GM19240 (cell line): ENCODE data around the gene CAAP1.
"Not testable (repeated sequence)": the region's sequence is repeated elsewhere in the genome, so short reads cannot be mapped to it uniquely, and the experiment has no call there.

ENCODE experiments used
- DNase-seq: peaks from one replicate; pipeline ENCODE4 v3.0.0; 2011; ENCODE audit warnings: low spot score; ENCODE audit not compliant: insufficient read length

The CAAP1 gene

GRCh38 chr9:26892251-26893029 lies at the start of gene CAAP1:
CAAP1 (minus strand) TSS chr9:26892802; CDS start chr9:26892715, 87 bp downstream.
- DNase-seq, result peak; percentile 64

- DNase-seq, result no peak
These were observed 48.2 kb upstream of the CAAP1 start for GRCh38 chr9:26940779-26941178.

GRCh38 chr9:26939955-26940711 lies 47.5 kb upstream of the CAAP1 start:
- DNase-seq, result no peak

GRCh38 chr9:26937816-26938371 lies 45.3 kb upstream of the CAAP1 start:
- DNase-seq, result no peak

GRCh38 chr9:26935847-26936246 lies 43.2 kb upstream of the CAAP1 start:
- no peak for DNase-seq

- no peak for DNase-seq
These were observed 36.4 kb upstream of the CAAP1 start for GRCh38 chr9:26928902-26929495.

- DNase-seq, result no peak
These were observed 33.0 kb upstream of the CAAP1 start for GRCh38 chr9:26925609-26926008.

- no peak for DNase-seq
These were observed 27.1 kb upstream of the CAAP1 start for GRCh38 chr9:26919698-26920097.

- DNase-seq, result no peak
These were observed 20.6 kb upstream of the CAAP1 start for GRCh38 chr9:26913138-26913668.

GRCh38 chr9:26904671-26905070 lies 12.1 kb upstream of the CAAP1 start:
- no peak for DNase-seq

GRCh38 chr9:26904070-26904469 lies 11.5 kb upstream of the CAAP1 start:
- DNase-seq, result no peak

- DNase-seq, result no peak
These were observed 551 bp upstream of the CAAP1 start for GRCh38 chr9:26893030-26893676.

GRCh38 chr9:26891726-26892125 lies 876 bp downstream of the CAAP1 start:
- no peak for DNase-seq

- no peak for DNase-seq
These were observed 4.3 kb downstream of the CAAP1 start for GRCh38 chr9:26888271-26888670.

GRCh38 chr9:26882154-26882553 lies 10.4 kb downstream of the CAAP1 start:
- no peak for DNase-seq

GRCh38 chr9:26880262-26880661 lies 12.3 kb downstream of the CAAP1 start:
- DNase-seq, result no peak

GRCh38 chr9:26875155-26875554 lies 17.4 kb downstream of the CAAP1 start:
- not testable (repeated sequence) for DNase-seq

GRCh38 chr9:26870292-26870691 lies 22.3 kb downstream of the CAAP1 start:
- no peak for DNase-seq

GRCh38 chr9:26863074-26863473 lies 29.5 kb downstream of the CAAP1 start:
- no peak for DNase-seq

- DNase-seq, result peak; percentile 13
These were observed 36.1 kb downstream of the CAAP1 start for GRCh38 chr9:26856413-26857032.

GRCh38 chr9:26850995-26851394 lies 41.6 kb downstream of the CAAP1 start:
- DNase-seq, result no peak
